Smooth muscle cell (in vitro differentiated cells): ENCODE data around the gene PRPF18. TPM values are rescaled to one million over a fixed set of nuclear protein-coding genes. Genes with fewer than 3 reads are reported as not detected.

Experiments
- DNase-seq: peaks from one replicate; lab custom pipeline; 2025; ENCODE audit not compliant: unreplicated experiment; lab: John Stamatoyannopoulos, UW
- H2AFZ ChIP-seq: fragments of 200-600 bp; sonication (generic); 2 replicates; pipeline ENCODE4 v1.6.0; 2016; ENCODE audit warnings: antibody characterized with exemption, low read depth, mild to moderate bottlenecking
- H3F3A ChIP-seq: fragments of 200-600 bp; sonication (generic); 2 replicates; pipeline ENCODE4 v1.6.0; 2017; ENCODE audit warnings: antibody characterized with exemption, low read depth
- H3K27ac ChIP-seq: fragments of 200-600 bp; sonication (generic); 2 replicates; pipeline ENCODE4 v1.5.1; 2016; ENCODE audit warnings: low read depth, mild to moderate bottlenecking
- H3K27me3 ChIP-seq: fragments of 200-600 bp; sonication (generic); 2 replicates; pipeline ENCODE4 v1.6.1; 2016; ENCODE audit warnings: low read depth, mild to moderate bottlenecking
- H3K36me3 ChIP-seq: fragments of 200-600 bp; sonication (generic); 2 replicates; pipeline ENCODE4 v1.5.1; 2016; ENCODE audit warnings: low read depth
- H3K4me1 ChIP-seq: fragments of 200-600 bp; sonication (generic); 2 replicates; pipeline ENCODE4 v1.5.1; 2016; ENCODE audit warnings: low read depth
- H3K4me2 ChIP-seq: fragments of 200-600 bp; sonication (generic); 2 replicates; pipeline ENCODE4 v1.6.0; 2016; ENCODE audit warnings: mild to moderate bottlenecking
- H3K4me3 ChIP-seq: fragments of 200-600 bp; sonication (generic); 2 replicates; pipeline ENCODE4 v1.5.1; 2016; ENCODE audit warnings: mild to moderate bottlenecking
- H3K79me2 ChIP-seq: fragments of 200-600 bp; sonication (generic); 2 replicates; pipeline ENCODE4 v1.6.0; 2016; ENCODE audit warnings: low read depth, mild to moderate bottlenecking
- H3K9ac ChIP-seq: fragments of 200-600 bp; sonication (generic); 2 replicates; pipeline ENCODE4 v1.6.0; 2016; ENCODE audit warnings: low read depth
- H3K9me3 ChIP-seq: fragments of 200-600 bp; sonication (generic); replicated peaks from 2 replicates; pipeline ENCODE4 v1.5.1; 2016; ENCODE audit warnings: low read depth
- H4K20me1 ChIP-seq: fragments of 200-600 bp; sonication (generic); 2 replicates; pipeline ENCODE4 v1.6.0; 2016; ENCODE audit warnings: low read depth
- CTCF ChIP-seq: fragments of 200-600 bp; sonication (generic); IDR thresholded peaks from 2 replicates; pipeline ENCODE4 v1.5.1; 2017; ENCODE audit warnings: borderline replicate concordance, mild to moderate bottlenecking, antibody characterized with exemption; ENCODE audit not compliant: insufficient read depth, poor library complexity, severe bottlenecking
- WGBS: methylation state at CpG from one replicate; pipeline ENCODE4 v1.1.7; 2016; ENCODE audit warnings: low lambda C conversion rate; 5-methylcytosine and 5-hydroxymethylcytosine counted together
- polyA plus RNA-seq: library from polyadenylated mRNA; unstranded; fragments of >200 nt; fragmentation: Nextera tagmentation; extraction: Ambion mirVana; gene quantifications from 2 replicates; pipeline ENCODE4 v1.2.1, GENCODE V29; 2016
- total RNA-seq: library from RNA; depleted of rRNA; stranded (reverse); fragments of >200 nt; gene quantifications from 2 replicates; pipeline ENCODE4 v1.2.3, GENCODE V29; 2014

PRPF18 gene
- total and polyA plus RNA-seq, 2 experiments from 2014 or later = 22.4 to 36.9 TPM

GRCh38 chr10:13629116-13629515 lies 42.4 kb downstream of the PRPF18 start:
- H3K9ac ChIP-seq = no peak overlapping the region
- DNase-seq = no peak
- H3K27me3 ChIP-seq = no peaks in the 10 kb centered on the region
- no peak overlapping the region for H2AFZ ChIP-seq
- peaks cover 5% of the 10 kb centered on the region for H3K36me3 ChIP-seq
- no peak overlapping the region for H3K4me2 ChIP-seq
- no peak overlapping the region for H3K27ac ChIP-seq
- peaks cover 13% of the 10 kb centered on the region for H3K4me1 ChIP-seq
- no peaks in the 10 kb centered on the region for H3F3A ChIP-seq
- peaks cover 7% of the 10 kb centered on the region for H4K20me1 ChIP-seq
- WGBS = 95% methylated on average over 2 of the region's 2 CpGs
- H3K79me2 ChIP-seq = no peaks in the 10 kb centered on the region
- no peaks in the 10 kb centered on the region for H3K9me3 ChIP-seq
- no peak overlapping the region for H3K4me3 ChIP-seq
- no peak for TF ChIP-seq CTCF

- no peak overlapping the region for H3K9ac ChIP-seq
- no peak for DNase-seq
- no peak overlapping the region for H2AFZ ChIP-seq
- H3K9me3 ChIP-seq = no peaks in the 10 kb centered on the region
- H3K27ac ChIP-seq = no peak overlapping the region
- no peaks in the 10 kb centered on the region for H3K27me3 ChIP-seq
- H3K36me3 ChIP-seq = peaks cover 5% of the 10 kb centered on the region
- TF ChIP-seq CTCF = no peak
- peaks cover 7% of the 10 kb centered on the region for H4K20me1 ChIP-seq
- peaks cover 13% of the 10 kb centered on the region for H3K4me1 ChIP-seq
- no peaks in the 10 kb centered on the region for H3K79me2 ChIP-seq
- no peaks in the 10 kb centered on the region for H3F3A ChIP-seq
- H3K4me3 ChIP-seq = no peak overlapping the region
- no peak overlapping the region for H3K4me2 ChIP-seq
Observed at GRCh38 chr10:13630231-13630630, 43.5 kb downstream of the PRPF18 start.

- WGBS = 96% methylated on average over 6 of the region's 6 CpGs
- DNase-seq = no peak
- Histone ChIP-seq H3K79me2 (no peaks in the 10 kb centered on the region), H3K9me3 (no peaks in the 10 kb centered on the region), H3K27ac (no peak overlapping the region), H2AFZ (no peak overlapping the region), H3F3A (no peaks in the 10 kb centered on the region), H4K20me1 (peaks cover 7% of the 10 kb centered on the region), H3K9ac (no peak overlapping the region), H3K27me3 (no peaks in the 10 kb centered on the region), H3K4me1 (peaks cover 13% of the 10 kb centered on the region), H3K36me3 (peaks cover 5% of the 10 kb centered on the region), H3K4me2 (no peak overlapping the region), H3K4me3 (no peak overlapping the region)
- no peak for TF ChIP-seq CTCF
Observed at GRCh38 chr10:13631594-13631993, 44.8 kb downstream of the PRPF18 start.

GRCh38 chr10:13632440-13632839 lies 45.7 kb downstream of the PRPF18 start:
- Histone ChIP-seq H3K79me2 (no peaks in the 10 kb centered on the region), H3K4me2 (no peak overlapping the region), H3K27ac (no peak overlapping the region), H3F3A (no peaks in the 10 kb centered on the region), H3K27me3 (no peaks in the 10 kb centered on the region), H3K9ac (no peak overlapping the region), H4K20me1 (peaks cover 7% of the 10 kb centered on the region), H3K4me1 (peaks cover 12% of the 10 kb centered on the region), H3K4me3 (no peak overlapping the region), H3K36me3 (peaks cover 5% of the 10 kb centered on the region), H2AFZ (no peak overlapping the region), H3K9me3 (no peaks in the 10 kb centered on the region)
- 95% methylated on average over 3 of the region's 3 CpGs for WGBS
- DNase-seq = no peak
- no peak for TF ChIP-seq CTCF
